Measurements from ENCODE around the gene RBM20. TPM values are rescaled to one million over a fixed set of nuclear protein-coding genes. Genes with fewer than 3 reads are reported as not detected.

The RBM20 gene
- total and polyA plus RNA-seq, 8 donors, result under 0.01 to 6.2 (median 0.59) TPM; not detected in 2

GRCh38 chr10:110694263-110694662 is 50.1 kb downstream of the RBM20 start:
- no peaks in the 10 kb centered on the region for H3K36me3 ChIP-seq
- no peak for DNase-seq
- H3K4me3 ChIP-seq, result no peak overlapping the region
- peaks cover 0 to 3% (median 0%) of the 10 kb centered on the region in 4 donors for H3K9me3 ChIP-seq
- 68 to 88% (median 72%) methylated on average over 1 of the region's 1 CpG for WGBS, 5 donors
- no peaks in the 10 kb centered on the region for H3K27me3 ChIP-seq
- no peaks in the 10 kb centered on the region for H3K4me1 ChIP-seq
- no peak overlapping the region for H3K27ac ChIP-seq
- TF ChIP-seq POLR2AphosphoS5 (IDR thresholded peaks at IDR 0.05) (no peak), EP300 (IDR thresholded peaks at IDR 0.05) (no peak), POLR2A (IDR thresholded peaks at IDR 0.05) (no peak)
- TF ChIP-seq, protein P1, sequence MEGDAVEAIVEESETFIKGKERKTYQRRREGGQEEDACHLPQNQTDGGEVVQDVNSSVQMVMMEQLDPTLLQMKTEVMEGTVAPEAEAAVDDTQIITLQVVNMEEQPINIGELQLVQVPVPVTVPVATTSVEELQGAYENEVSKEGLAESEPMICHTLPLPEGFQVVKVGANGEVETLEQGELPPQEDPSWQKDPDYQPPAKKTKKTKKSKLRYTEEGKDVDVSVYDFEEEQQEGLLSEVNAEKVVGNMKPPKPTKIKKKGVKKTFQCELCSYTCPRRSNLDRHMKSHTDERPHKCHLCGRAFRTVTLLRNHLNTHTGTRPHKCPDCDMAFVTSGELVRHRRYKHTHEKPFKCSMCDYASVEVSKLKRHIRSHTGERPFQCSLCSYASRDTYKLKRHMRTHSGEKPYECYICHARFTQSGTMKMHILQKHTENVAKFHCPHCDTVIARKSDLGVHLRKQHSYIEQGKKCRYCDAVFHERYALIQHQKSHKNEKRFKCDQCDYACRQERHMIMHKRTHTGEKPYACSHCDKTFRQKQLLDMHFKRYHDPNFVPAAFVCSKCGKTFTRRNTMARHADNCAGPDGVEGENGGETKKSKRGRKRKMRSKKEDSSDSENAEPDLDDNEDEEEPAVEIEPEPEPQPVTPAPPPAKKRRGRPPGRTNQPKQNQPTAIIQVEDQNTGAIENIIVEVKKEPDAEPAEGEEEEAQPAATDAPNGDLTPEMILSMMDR (IDR thresholded peaks at IDR 0.05), result no peak
- intact Hi-C loops (cut with DNase I; ENCODE audit: low total_unique reads), result no loop called here

DNA sequence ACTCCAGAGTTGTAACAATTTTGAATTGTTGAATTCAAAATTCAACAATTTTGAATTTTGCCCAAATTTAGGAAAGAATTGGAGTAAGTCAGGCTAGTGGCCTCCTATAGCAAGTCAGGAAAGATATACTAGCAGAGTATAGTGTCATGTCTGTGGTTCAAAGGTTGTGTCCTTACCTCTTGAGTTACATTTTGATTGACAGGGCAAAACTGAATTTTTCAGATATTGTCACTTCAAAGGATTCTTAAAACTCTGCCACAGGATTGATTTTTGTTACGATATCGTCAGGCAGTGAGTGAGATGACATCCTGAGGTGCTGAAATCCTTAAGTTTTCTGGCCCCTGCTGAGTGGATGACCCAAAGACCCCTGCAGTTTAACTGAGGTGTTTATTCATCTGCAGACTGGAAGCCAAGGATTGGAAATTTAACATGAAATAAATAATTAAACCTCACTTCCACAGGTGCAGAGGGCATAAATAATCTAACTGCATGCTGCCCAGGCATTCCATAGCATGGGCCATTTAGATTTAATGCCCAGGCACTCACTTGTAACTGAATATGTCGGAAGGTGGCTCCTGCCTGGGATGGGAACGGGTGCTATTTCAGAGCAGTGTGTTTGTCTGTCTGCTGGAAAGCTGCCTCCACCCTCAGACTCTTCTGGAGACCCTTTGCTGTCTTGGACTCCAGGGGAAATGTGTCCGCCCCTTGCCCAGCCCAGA is 50.8 kb downstream of the RBM20 start:
- no peaks in the 10 kb centered on the region for H3K36me3 ChIP-seq
- DNase-seq, result no peak
- H3K4me3 ChIP-seq, result no peak overlapping the region
- 71 to 87% (median 76%) methylated on average over 5 of the region's 5 CpGs for WGBS, 5 donors
- no peaks in the 10 kb centered on the region for H3K4me1 ChIP-seq
- H3K27me3 ChIP-seq, result no peaks in the 10 kb centered on the region
- intact Hi-C loops (cut with DNase I; ENCODE audit: low total_unique reads), result no loop called here
- peaks cover 0 to 3% (median 0%) of the 10 kb centered on the region in 4 donors for H3K9me3 ChIP-seq
- H3K27ac ChIP-seq, result no peak overlapping the region
- TF ChIP-seq POLR2AphosphoS5 (IDR thresholded peaks at IDR 0.05), result no peak
- TF ChIP-seq POLR2A (IDR thresholded peaks at IDR 0.05), result no peak
- TF ChIP-seq, protein P1 (IDR thresholded peaks at IDR 0.05), result no peak
- no peak for TF ChIP-seq EP300 (IDR thresholded peaks at IDR 0.05)

- no peak for TF ChIP-seq POLR2A (IDR thresholded peaks at IDR 0.05)
- TF ChIP-seq POLR2AphosphoS5 (IDR thresholded peaks at IDR 0.05), result no peak
- TF ChIP-seq EP300 (IDR thresholded peaks at IDR 0.05), result no peak
- TF ChIP-seq, protein P1 (IDR thresholded peaks at IDR 0.05), result no peak
- H3K27ac ChIP-seq, result no peak overlapping the region
- intact Hi-C loops (cut with DNase I; ENCODE audit: low total_unique reads), result no loop called here
- no peak overlapping the region for H3K4me3 ChIP-seq
- 74 to 92% (median 84%) methylated on average over 2 of the region's 2 CpGs for WGBS, 5 donors
- no peak for DNase-seq
- H3K27me3 ChIP-seq, result no peaks in the 10 kb centered on the region
- H3K36me3 ChIP-seq, result no peaks in the 10 kb centered on the region
- H3K9me3 ChIP-seq, result peaks cover 0 to 3% (median 0%) of the 10 kb centered on the region in 4 donors
- no peaks in the 10 kb centered on the region for H3K4me1 ChIP-seq
These were observed 51.4 kb downstream of the RBM20 start for GRCh38 chr10:110695539-110695886.

- no peak overlapping the region for H3K27ac ChIP-seq
- no peak for DNase-seq
- H3K4me1 ChIP-seq, result peaks cover 0 to 3% (median 0%) of the 10 kb centered on the region in 4 donors
- H3K36me3 ChIP-seq, result no peaks in the 10 kb centered on the region
- H3K4me3 ChIP-seq, result no peak overlapping the region
- TF ChIP-seq POLR2A (IDR thresholded peaks at IDR 0.05) (no peak), POLR2AphosphoS5 (IDR thresholded peaks at IDR 0.05) (no peak), EP300 (IDR thresholded peaks at IDR 0.05) (no peak)
- TF ChIP-seq, protein P1 (IDR thresholded peaks at IDR 0.05), result no peak
- 73 to 79% (median 74%) methylated on average over 4 of the region's 4 CpGs for WGBS, 5 donors
- intact Hi-C loops (cut with DNase I; ENCODE audit: low total_unique reads), result no loop called here
- H3K9me3 ChIP-seq, result peaks cover 0 to 3% (median 0%) of the 10 kb centered on the region in 4 donors
- no peaks in the 10 kb centered on the region for H3K27me3 ChIP-seq
These were observed 52.3 kb downstream of the RBM20 start for GRCh38 chr10:110696436-110696835.

Measured in stomach (tissue), 9 donors.